ENCODE results near the gene PGAP6. TPM values are rescaled to one million over a fixed set of nuclear protein-coding genes. Genes with fewer than 3 reads are reported as not detected.

PGAP6 gene, protein sequence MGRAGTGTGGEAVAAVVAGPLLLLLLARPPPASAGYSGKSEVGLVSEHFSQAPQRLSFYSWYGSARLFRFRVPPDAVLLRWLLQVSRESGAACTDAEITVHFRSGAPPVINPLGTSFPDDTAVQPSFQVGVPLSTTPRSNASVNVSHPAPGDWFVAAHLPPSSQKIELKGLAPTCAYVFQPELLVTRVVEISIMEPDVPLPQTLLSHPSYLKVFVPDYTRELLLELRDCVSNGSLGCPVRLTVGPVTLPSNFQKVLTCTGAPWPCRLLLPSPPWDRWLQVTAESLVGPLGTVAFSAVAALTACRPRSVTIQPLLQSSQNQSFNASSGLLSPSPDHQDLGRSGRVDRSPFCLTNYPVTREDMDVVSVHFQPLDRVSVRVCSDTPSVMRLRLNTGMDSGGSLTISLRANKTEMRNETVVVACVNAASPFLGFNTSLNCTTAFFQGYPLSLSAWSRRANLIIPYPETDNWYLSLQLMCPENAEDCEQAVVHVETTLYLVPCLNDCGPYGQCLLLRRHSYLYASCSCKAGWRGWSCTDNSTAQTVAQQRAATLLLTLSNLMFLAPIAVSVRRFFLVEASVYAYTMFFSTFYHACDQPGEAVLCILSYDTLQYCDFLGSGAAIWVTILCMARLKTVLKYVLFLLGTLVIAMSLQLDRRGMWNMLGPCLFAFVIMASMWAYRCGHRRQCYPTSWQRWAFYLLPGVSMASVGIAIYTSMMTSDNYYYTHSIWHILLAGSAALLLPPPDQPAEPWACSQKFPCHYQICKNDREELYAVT
- total RNA-seq: 16.3 TPM
- polyA plus RNA-seq (ENCODE audit: insufficient read depth in 1 of 8, insufficient read length in 8 of 8, low replicate concordance in 1 of 8): 10 to 100 TPM; 23.3 to 38.2 (median 29.3) TPM
- long read RNA-seq, donor 1, partial matches to known transcripts: 0 of 4 reads
- long read RNA-seq, donor 1, other reads (novel, unspliced or antisense): 0 of 4 reads
- long read RNA-seq, donor 2: 0 reads
- long read RNA-seq, donor 3, partial matches to known transcripts: 6 of 9 reads
- long read RNA-seq, donor 3, other reads (novel, unspliced or antisense): 0 of 9 reads
- long read RNA-seq, donor 4, partial matches to known transcripts: 0 of 1 reads
- long read RNA-seq, donor 4, other reads (novel, unspliced or antisense): 0 of 1 reads
- long read RNA-seq, donor 5, partial matches to known transcripts: 6 of 9 reads
- long read RNA-seq, donor 5, other reads (novel, unspliced or antisense): 0 of 9 reads
- long read RNA-seq, donor 6, partial matches to known transcripts: 0 of 4 reads
- long read RNA-seq, donor 6, other reads (novel, unspliced or antisense): 0 of 4 reads
- long read RNA-seq, donor 7, partial matches to known transcripts: 0 of 1 reads
- long read RNA-seq, donor 7, other reads (novel, unspliced or antisense): 0 of 1 reads
- long read RNA-seq, donor 8: 0 reads
- long read RNA-seq, donor 9, partial matches to known transcripts: 0 of 3 reads
- long read RNA-seq, donor 9, other reads (novel, unspliced or antisense): 0 of 3 reads
- long read RNA-seq, donor 10: 0 reads
- long read RNA-seq, donor 11, partial matches to known transcripts: 36 of 101 reads
- long read RNA-seq, donor 11, other reads (novel, unspliced or antisense): 61 of 101 reads

DNA sequence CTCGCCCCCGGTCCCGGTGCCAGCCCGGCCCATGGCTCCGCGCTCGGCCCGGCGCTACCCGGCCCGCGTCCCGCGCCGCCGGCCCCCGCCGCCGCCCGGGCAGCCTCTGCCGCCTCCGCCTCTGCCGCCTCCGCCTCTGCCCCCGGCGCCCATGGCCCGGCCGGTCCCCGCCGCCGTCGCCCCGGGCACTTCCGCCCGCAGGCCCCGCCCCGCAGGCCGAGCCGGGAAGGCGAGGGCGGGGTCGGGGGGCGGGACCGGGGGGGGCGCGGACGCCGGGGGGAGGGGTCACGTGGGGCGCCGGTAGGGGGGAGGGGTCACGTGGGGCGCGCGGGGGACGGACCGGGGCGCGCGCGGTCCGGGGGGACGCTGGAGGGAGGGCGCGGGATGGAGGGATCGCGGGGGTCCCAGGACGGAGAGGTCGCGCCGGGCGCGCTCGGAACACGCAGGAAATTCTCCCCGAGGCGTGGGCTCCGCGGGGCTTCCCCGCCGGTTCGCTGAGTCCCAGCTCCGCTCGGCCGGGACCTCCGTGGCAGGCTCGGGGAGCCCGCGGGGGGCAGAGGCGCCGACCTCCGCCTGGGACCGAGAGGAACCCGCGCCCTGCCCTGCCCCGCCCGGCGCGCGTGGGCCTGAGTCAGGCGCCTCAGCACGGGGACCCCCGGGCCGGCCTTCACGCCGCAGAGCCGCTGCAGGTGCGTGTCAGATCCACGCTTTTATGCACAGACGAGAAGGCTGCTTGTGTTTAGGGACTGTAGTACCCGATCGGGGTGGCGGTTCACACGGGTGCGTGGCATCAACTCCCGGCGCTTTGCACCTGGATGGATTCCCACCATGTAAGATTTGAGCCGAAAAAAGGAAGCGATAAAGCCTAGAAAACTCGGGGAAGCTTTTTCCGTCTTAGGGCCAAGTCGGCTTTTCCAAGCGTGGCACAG lies at the start of gene PGAP6:
TSS of gene PGAP6 (minus strand) at position 190 of the 929 bp plus-strand sequence. CDS start at position 33, 157 bp downstream.
- peak within 1 kb of the TSS; percentile 29 for H3K27ac ChIP-seq (ENCODE audit: low read length)
- DNase-seq: peak; percentile 79
- peak within 1 kb of the TSS; percentile 73 for H3K4me3 ChIP-seq (ENCODE audit: low read length)
- peaks cover 24% of the 10 kb centered on the region for H3K4me1 ChIP-seq (ENCODE audit: control insufficient read depth, insufficient read depth, low read length)
- WGBS (ENCODE audit: insufficient coverage): under 1% methylated on average over 84 of the region's 123 CpGs
- H3K9me3 ChIP-seq (replicated peaks; ENCODE audit: control insufficient read depth, low read depth, low read length): no peaks in the 10 kb centered on the region
- H3K36me3 ChIP-seq (ENCODE audit: control insufficient read depth, insufficient read depth, low read length): peaks cover 4% of the 10 kb centered on the region
- H3K27me3 ChIP-seq (ENCODE audit: control insufficient read depth, insufficient read depth, low read length): peaks cover 8% of the 10 kb centered on the region

DNA sequence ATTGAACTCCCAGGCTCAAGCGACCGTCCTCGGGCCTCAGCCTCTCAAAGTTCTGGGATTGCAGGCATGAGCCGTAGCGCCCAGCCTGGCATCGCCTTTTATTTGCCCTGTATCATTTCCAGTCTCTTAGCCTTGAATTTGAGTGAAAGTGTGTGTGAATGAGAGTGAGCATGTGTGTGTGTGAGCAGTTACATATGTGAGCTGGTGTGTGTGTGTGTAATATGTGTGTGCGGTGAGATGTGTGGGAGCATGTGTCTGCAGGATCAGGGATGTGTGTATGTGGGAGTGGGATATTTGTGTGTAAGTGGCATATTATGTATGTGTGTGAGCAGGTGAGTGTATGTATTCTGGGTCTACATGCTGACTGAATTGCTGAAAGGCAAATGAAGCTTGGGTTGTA lies 49.1 kb upstream of the PGAP6 start:
- Histone ChIP-seq H3K4me3 (ENCODE audit: low read length) (no peak overlapping the region), H3K27me3 (ENCODE audit: control insufficient read depth, insufficient read depth, low read length) (peaks cover 2% of the 10 kb centered on the region), H3K9me3 (replicated peaks; ENCODE audit: control insufficient read depth, low read depth, low read length) (no peaks in the 10 kb centered on the region), H3K4me1 (ENCODE audit: control insufficient read depth, insufficient read depth, low read length) (peaks cover 11% of the 10 kb centered on the region), H3K27ac (ENCODE audit: low read length) (no peak overlapping the region), H3K36me3 (ENCODE audit: control insufficient read depth, insufficient read depth, low read length) (peaks cover 4% of the 10 kb centered on the region)
- 100% methylated on average over 2 of the region's 7 CpGs for WGBS (ENCODE audit: insufficient coverage)
- DNase-seq: no peak

DNA sequence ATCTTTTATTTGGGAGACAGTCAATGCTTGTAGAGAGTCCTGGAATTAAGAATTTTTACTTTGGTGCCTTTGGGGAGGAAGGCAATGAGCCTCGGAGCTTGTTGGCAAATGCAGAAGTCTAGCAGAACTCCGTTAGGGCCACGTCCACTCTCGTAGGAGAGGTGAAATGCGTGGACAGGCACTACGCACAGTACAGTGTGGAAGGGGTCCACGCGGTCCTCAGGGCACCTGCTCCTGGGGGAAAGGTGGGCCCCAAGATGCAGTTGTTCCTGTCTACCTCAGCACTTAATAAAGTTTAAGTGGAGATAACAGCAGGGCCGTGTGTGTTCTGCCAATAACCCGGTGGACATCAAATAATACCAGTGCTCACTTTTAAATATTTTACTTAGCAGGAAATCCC lies 45.5 kb upstream of the PGAP6 start:
- H3K27me3 ChIP-seq (ENCODE audit: control insufficient read depth, insufficient read depth, low read length): peaks cover 5% of the 10 kb centered on the region
- H3K9me3 ChIP-seq (replicated peaks; ENCODE audit: control insufficient read depth, low read depth, low read length): no peaks in the 10 kb centered on the region
- H3K4me1 ChIP-seq (ENCODE audit: control insufficient read depth, insufficient read depth, low read length): peaks cover 25% of the 10 kb centered on the region
- H3K4me3 ChIP-seq (ENCODE audit: low read length): peak overlapping the region; percentile 58
- H3K36me3 ChIP-seq (ENCODE audit: control insufficient read depth, insufficient read depth, low read length): peaks cover 4% of the 10 kb centered on the region
- 23% methylated on average over 5 of the region's 10 CpGs for WGBS (ENCODE audit: insufficient coverage)
- H3K27ac ChIP-seq (ENCODE audit: low read length): no peak overlapping the region
- DNase-seq: no peak

GRCh38 chr16:426906-427249 lies 45.1 kb upstream of the PGAP6 start:
- Histone ChIP-seq H3K4me3 (ENCODE audit: low read length) (peak overlapping the region; percentile 58), H3K27ac (ENCODE audit: low read length) (no peak overlapping the region), H3K27me3 (ENCODE audit: control insufficient read depth, insufficient read depth, low read length) (peaks cover 5% of the 10 kb centered on the region), H3K36me3 (ENCODE audit: control insufficient read depth, insufficient read depth, low read length) (peaks cover 4% of the 10 kb centered on the region), H3K4me1 (ENCODE audit: control insufficient read depth, insufficient read depth, low read length) (peaks cover 25% of the 10 kb centered on the region), H3K9me3 (replicated peaks; ENCODE audit: control insufficient read depth, low read depth, low read length) (no peaks in the 10 kb centered on the region)
- WGBS (ENCODE audit: insufficient coverage): no CpG with 5 or more reads among the region's 13 CpGs
- no peak for DNase-seq

DNA sequence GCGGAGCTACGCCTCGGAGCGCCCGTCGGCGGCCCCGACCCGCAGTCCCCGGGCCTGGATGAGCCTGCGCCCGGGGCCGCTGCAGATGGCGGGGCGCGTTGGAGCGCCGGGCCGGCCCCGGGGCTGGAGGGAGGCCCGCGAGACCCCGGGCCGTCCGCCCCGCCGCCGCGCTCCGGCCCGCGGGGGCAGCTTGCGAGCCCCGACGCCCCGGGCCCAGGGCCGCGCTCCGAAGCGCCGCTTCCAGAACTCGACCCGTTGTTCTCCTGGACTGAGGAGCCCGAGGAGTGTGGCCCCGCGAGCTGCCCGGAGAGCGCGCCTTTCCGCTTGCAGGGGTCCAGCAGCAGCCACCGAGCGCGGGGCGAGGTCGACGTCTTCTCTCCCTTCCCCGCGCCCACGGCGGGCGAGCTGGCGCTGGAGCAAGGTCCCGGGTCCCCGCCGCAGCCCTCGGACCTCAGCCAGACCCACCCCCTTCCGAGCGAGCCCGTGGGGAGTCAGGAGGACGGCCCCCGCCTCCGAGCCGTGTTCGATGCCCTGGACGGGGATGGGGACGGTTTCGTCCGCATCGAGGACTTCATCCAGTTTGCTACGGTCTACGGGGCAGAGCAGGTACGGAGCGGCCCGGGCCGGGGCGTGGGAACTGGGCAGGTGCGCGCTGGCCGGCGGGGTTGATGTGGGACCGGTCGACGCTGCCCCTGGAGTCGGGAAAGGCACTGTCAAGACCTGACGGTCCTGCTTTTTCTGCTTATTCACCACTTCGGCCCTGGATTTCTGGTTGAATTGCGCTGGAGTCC lies 44.5 kb upstream of the PGAP6 start:
- DNase-seq: no peak
- H3K4me1 ChIP-seq (ENCODE audit: control insufficient read depth, insufficient read depth, low read length): peaks cover 25% of the 10 kb centered on the region
- peaks cover 4% of the 10 kb centered on the region for H3K36me3 ChIP-seq (ENCODE audit: control insufficient read depth, insufficient read depth, low read length)
- H3K27ac ChIP-seq (ENCODE audit: low read length): no peak overlapping the region
- no peaks in the 10 kb centered on the region for H3K9me3 ChIP-seq (replicated peaks; ENCODE audit: control insufficient read depth, low read depth, low read length)
- peak overlapping the region; percentile 58 for H3K4me3 ChIP-seq (ENCODE audit: low read length)
- H3K27me3 ChIP-seq (ENCODE audit: control insufficient read depth, insufficient read depth, low read length): peaks cover 5% of the 10 kb centered on the region
- WGBS (ENCODE audit: insufficient coverage): under 1% methylated on average over 93 of the region's 97 CpGs

- DNase-seq: no peak
Measured at GRCh38 chr16:425740-426114, 43.9 kb upstream of the PGAP6 start.

GRCh38 chr16:425082-425718 lies 43.4 kb upstream of the PGAP6 start, which contains the start of gene RAB11FIP3:
Gene RAB11FIP3, plus strand, starts transcription at chr16:425649. Its CDS starts 358 bp downstream, at chr16:426007.
- H3K27ac ChIP-seq (ENCODE audit: low read length): peak within 1 kb of the TSS; percentile 88
- no peaks in the 10 kb centered on the region for H3K36me3 ChIP-seq (ENCODE audit: control insufficient read depth, insufficient read depth, low read length)
- H3K27me3 ChIP-seq (ENCODE audit: control insufficient read depth, insufficient read depth, low read length): peaks cover 8% of the 10 kb centered on the region
- H3K9me3 ChIP-seq (replicated peaks; ENCODE audit: control insufficient read depth, low read depth, low read length): no peaks in the 10 kb centered on the region
- peak; percentile 90 for DNase-seq
- H3K4me1 ChIP-seq (ENCODE audit: control insufficient read depth, insufficient read depth, low read length): peaks cover 25% of the 10 kb centered on the region
- WGBS (ENCODE audit: insufficient coverage): 0% methylated on average over 70 of the region's 77 CpGs
- H3K4me3 ChIP-seq (ENCODE audit: low read length): peak within 1 kb of the TSS; percentile 65

More at GRCh38 chr16:425740-426114, 43.9 kb upstream of the PGAP6 start:
- H3K27ac ChIP-seq (ENCODE audit: low read length): peak overlapping the region; percentile 88
- H3K36me3 ChIP-seq (ENCODE audit: control insufficient read depth, insufficient read depth, low read length): peaks cover 4% of the 10 kb centered on the region
- H3K27me3 ChIP-seq (ENCODE audit: control insufficient read depth, insufficient read depth, low read length): peaks cover 5% of the 10 kb centered on the region
- H3K4me1 ChIP-seq (ENCODE audit: control insufficient read depth, insufficient read depth, low read length): peaks cover 25% of the 10 kb centered on the region
- under 1% methylated on average over 63 of the region's 63 CpGs for WGBS (ENCODE audit: insufficient coverage)
- peak overlapping the region; percentile 65 for H3K4me3 ChIP-seq (ENCODE audit: low read length)
- H3K9me3 ChIP-seq (replicated peaks; ENCODE audit: control insufficient read depth, low read depth, low read length): no peaks in the 10 kb centered on the region

DNA sequence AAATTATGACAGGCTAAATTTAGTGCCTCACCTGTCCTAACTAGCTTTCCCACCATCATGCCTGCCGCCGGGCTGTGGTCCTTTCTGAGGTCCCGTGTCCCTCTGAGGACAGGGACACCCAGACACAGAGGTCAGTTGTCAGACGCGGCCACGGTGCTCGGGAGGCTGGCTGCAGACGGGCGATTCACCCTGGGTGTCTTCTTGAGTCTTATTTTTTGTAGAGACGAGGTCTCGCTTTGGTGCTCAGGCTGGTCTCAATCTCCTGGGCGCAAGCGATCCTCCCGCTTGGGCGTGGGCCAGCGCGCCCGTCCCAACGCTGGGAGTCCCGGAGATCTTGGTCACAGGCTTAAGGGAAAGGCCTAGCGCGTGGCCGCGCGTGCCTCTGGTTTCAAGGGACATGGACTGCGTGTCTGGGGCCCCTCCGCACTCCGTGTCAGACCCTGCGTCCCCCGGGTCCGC lies 42.9 kb upstream of the PGAP6 start:
- H3K27me3 ChIP-seq (ENCODE audit: control insufficient read depth, insufficient read depth, low read length): peaks cover 8% of the 10 kb centered on the region
- peak overlapping the region; percentile 65 for H3K4me3 ChIP-seq (ENCODE audit: low read length)
- H3K36me3 ChIP-seq (ENCODE audit: control insufficient read depth, insufficient read depth, low read length): no peaks in the 10 kb centered on the region
- no peaks in the 10 kb centered on the region for H3K9me3 ChIP-seq (replicated peaks; ENCODE audit: control insufficient read depth, low read depth, low read length)
- WGBS (ENCODE audit: insufficient coverage): 10% methylated on average over 31 of the region's 31 CpGs
- peak; percentile 47 for DNase-seq
- no peak overlapping the region for H3K27ac ChIP-seq (ENCODE audit: low read length)
- H3K4me1 ChIP-seq (ENCODE audit: control insufficient read depth, insufficient read depth, low read length): peaks cover 25% of the 10 kb centered on the region
